Measurements from ENCODE around the gene PPFIBP1.
"Not testable (repeated sequence)": the region's sequence is repeated elsewhere in the genome, so short reads cannot be mapped to it uniquely, and the experiment has no call there.

Gene PPFIBP1

DNA sequence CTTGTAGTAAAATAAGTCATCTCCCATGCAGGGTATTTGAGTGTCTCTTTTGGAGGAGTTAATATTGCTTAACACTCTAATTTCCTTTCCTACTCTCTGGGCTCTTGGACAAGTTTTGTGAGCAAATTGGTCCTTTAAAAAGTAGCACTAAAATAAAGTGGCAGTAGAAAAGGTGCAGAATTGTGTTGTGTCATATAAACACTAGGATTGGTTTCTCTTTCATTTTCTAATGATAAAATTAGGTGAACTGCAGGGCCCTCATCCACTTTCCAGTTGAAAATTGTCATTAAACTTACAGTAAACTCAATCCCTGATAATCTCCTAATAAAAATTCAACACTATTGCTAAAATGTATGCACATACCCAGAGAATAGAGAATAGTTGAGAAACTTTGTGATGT lies 129.7 kb downstream of the PPFIBP1 start:
- Mint-ChIP-seq H3K9me3 (no peaks in the 10 kb centered on the region), H3K27ac (no peak overlapping the region), H3K4me1 (no peaks in the 10 kb centered on the region), H3K27me3 (ENCODE audit: low read depth, poor library complexity) (no peaks in the 10 kb centered on the region), H3K36me3 (ENCODE audit: low read depth) (peaks cover 4% of the 10 kb centered on the region), H3K4me3 (no peak overlapping the region)
- no peak for DNase-seq
- no peak for TF ChIP-seq CTCF (IDR thresholded peaks at IDR 0.05)

DNA sequence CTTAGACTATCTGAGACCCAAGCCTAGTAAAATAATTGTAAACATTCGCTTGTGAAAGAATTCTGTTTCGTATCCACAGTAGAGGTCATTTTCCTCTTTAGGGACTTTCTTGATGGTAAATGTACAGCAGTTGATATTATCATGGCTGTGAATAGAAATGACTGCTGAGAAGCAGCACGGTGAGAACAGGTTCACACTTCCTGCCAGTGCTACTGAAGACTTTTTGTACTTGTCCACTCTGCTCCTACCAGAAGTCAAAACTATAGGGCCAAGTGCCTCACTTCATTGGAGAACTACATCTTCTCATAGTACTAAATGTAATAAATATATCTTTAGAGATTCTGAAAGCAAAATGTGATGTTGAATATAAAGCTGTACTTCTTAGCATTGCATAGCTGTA lies 131.5 kb downstream of the PPFIBP1 start:
- not testable (repeated sequence) for H3K27me3 Mint-ChIP-seq (ENCODE audit: low read depth, poor library complexity); H3K4me1 Mint-ChIP-seq; H3K4me3 Mint-ChIP-seq; H3K27ac Mint-ChIP-seq; H3K36me3 Mint-ChIP-seq (ENCODE audit: low read depth); H3K9me3 Mint-ChIP-seq; DNase-seq

DNA sequence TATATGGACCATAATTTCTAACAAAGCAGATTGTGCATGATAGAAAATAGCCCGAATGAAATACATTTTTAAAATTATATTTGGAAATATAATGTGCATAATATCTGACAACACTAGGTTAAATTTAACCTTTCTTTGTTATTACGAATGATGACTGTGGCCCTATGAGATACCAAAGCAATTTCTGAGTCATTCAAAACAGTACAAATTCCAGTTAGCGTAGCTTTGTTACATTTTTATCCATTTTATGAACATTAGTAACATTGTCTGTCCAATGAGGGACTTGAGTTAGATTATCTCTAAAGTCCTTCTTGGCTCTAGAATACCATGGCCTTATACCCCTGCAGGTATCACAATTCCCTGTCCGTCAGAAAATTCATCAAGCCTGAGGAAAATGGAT lies 133.3 kb downstream of the PPFIBP1 start:
- Mint-ChIP-seq H3K27me3 (ENCODE audit: low read depth, poor library complexity) (no peaks in the 10 kb centered on the region), H3K4me3 (no peak overlapping the region), H3K4me1 (no peaks in the 10 kb centered on the region), H3K36me3 (ENCODE audit: low read depth) (peaks cover 9% of the 10 kb centered on the region), H3K27ac (no peak overlapping the region), H3K9me3 (no peaks in the 10 kb centered on the region)
- TF ChIP-seq CTCF (IDR thresholded peaks at IDR 0.05), result no peak
- no peak for DNase-seq

DNA sequence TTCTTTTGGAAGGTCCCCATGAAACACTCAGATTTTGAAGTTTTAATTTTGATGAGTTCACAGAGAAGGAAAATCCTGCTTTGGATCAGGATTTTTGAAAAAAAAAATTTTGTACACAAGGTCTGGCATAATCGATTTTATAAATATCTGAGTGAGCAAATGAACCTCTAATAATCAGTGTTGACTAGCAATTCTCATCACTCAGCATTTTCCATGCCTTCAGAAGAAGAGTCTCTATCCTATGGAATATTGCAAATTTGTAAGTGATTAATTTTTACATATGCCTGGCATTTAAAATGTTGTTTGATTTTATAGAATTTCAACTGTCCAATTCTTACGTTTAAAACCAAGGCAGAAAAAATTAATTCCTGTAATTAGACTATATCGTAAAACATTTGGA lies 141.7 kb downstream of the PPFIBP1 start:
- no peaks in the 10 kb centered on the region for H3K4me1 Mint-ChIP-seq
- no peak for DNase-seq
- H3K27ac Mint-ChIP-seq, result no peak overlapping the region
- H3K4me3 Mint-ChIP-seq, result no peak overlapping the region
- no peak for TF ChIP-seq CTCF (IDR thresholded peaks at IDR 0.05)
- H3K9me3 Mint-ChIP-seq, result no peaks in the 10 kb centered on the region
- H3K36me3 Mint-ChIP-seq (ENCODE audit: low read depth), result peaks cover 64% of the 10 kb centered on the region
- no peaks in the 10 kb centered on the region for H3K27me3 Mint-ChIP-seq (ENCODE audit: low read depth, poor library complexity)

GRCh38 chr12:27666510-27666909 lies 142.5 kb downstream of the PPFIBP1 start:
- no peak overlapping the region for H3K4me3 Mint-ChIP-seq
- DNase-seq, result no peak
- H3K36me3 Mint-ChIP-seq (ENCODE audit: low read depth), result peaks cover 60% of the 10 kb centered on the region
- no peak for TF ChIP-seq CTCF (IDR thresholded peaks at IDR 0.05)
- no peaks in the 10 kb centered on the region for H3K9me3 Mint-ChIP-seq
- peaks cover 3% of the 10 kb centered on the region for H3K4me1 Mint-ChIP-seq
- no peaks in the 10 kb centered on the region for H3K27me3 Mint-ChIP-seq (ENCODE audit: low read depth, poor library complexity)
- no peak overlapping the region for H3K27ac Mint-ChIP-seq

- DNase-seq, result no peak
- no peak for TF ChIP-seq CTCF (IDR thresholded peaks at IDR 0.05)
- no peaks in the 10 kb centered on the region for H3K9me3 Mint-ChIP-seq
- no peaks in the 10 kb centered on the region for H3K27me3 Mint-ChIP-seq (ENCODE audit: low read depth, poor library complexity)
- no peak overlapping the region for H3K4me3 Mint-ChIP-seq
- peaks cover 12% of the 10 kb centered on the region for H3K4me1 Mint-ChIP-seq
- peaks cover 53% of the 10 kb centered on the region for H3K36me3 Mint-ChIP-seq (ENCODE audit: low read depth)
- no peak overlapping the region for H3K27ac Mint-ChIP-seq
These were observed 143.5 kb downstream of the PPFIBP1 start for GRCh38 chr12:27667540-27667939.
